NCI-H2081 treated with DMSO at 0.1 percent for 48 hours (cell line): Measurements from ENCODE around the gene COL13A1.

Experiments used
- DNase-seq: peaks from one replicate; lab custom pipeline; 2025; lab: John Stamatoyannopoulos, UW

Gene COL13A1

GRCh38 chr10:69801434-69802315 lies at the start of gene COL13A1:
Gene COL13A1 (plus strand): TSS chr10:69801906. CDS start chr10:69802424, 518 bp downstream.
- no peak for DNase-seq

GRCh38 chr10:69752479-69752878 lies 49.2 kb upstream of the COL13A1 start:
- DNase-seq, result no peak

GRCh38 chr10:69756279-69756678 lies 45.4 kb upstream of the COL13A1 start:
- no peak for DNase-seq

- no peak for DNase-seq
These were observed 44.5 kb upstream of the COL13A1 start for GRCh38 chr10:69757206-69757552.

GRCh38 chr10:69757553-69758309 lies 44.0 kb upstream of the COL13A1 start:
- no peak for DNase-seq

- DNase-seq, result no peak
These were observed 43.4 kb upstream of the COL13A1 start for GRCh38 chr10:69758310-69758728.

GRCh38 chr10:69759641-69760040 lies 42.1 kb upstream of the COL13A1 start:
- no peak for DNase-seq

- DNase-seq, result no peak
These were observed 41.6 kb upstream of the COL13A1 start for GRCh38 chr10:69760072-69760471.

GRCh38 chr10:69761320-69761719 lies 40.4 kb upstream of the COL13A1 start:
- DNase-seq, result no peak

GRCh38 chr10:69766161-69766910 lies 35.4 kb upstream of the COL13A1 start:
- no peak for DNase-seq

- DNase-seq, result no peak
These were observed 33.9 kb upstream of the COL13A1 start for GRCh38 chr10:69767793-69768192.

- no peak for DNase-seq
These were observed 33.3 kb upstream of the COL13A1 start for GRCh38 chr10:69768386-69768785.

GRCh38 chr10:69769395-69769992 lies 32.2 kb upstream of the COL13A1 start:
- DNase-seq, result no peak

GRCh38 chr10:69772933-69773704 lies 28.6 kb upstream of the COL13A1 start:
- no peak for DNase-seq

- DNase-seq, result no peak
These were observed 27.1 kb upstream of the COL13A1 start for GRCh38 chr10:69774596-69774995.

- no peak for DNase-seq
These were observed 21.6 kb upstream of the COL13A1 start for GRCh38 chr10:69780077-69780476.

- no peak for DNase-seq
These were observed 20.1 kb upstream of the COL13A1 start for GRCh38 chr10:69781576-69781975.

GRCh38 chr10:69783515-69783914 lies 18.2 kb upstream of the COL13A1 start:
- DNase-seq, result no peak

GRCh38 chr10:69786791-69787190 lies 14.9 kb upstream of the COL13A1 start:
- no peak for DNase-seq

- DNase-seq, result no peak
These were observed 14.0 kb upstream of the COL13A1 start for GRCh38 chr10:69787681-69788080.

- DNase-seq, result no peak
These were observed 12.5 kb upstream of the COL13A1 start for GRCh38 chr10:69789164-69789576.
